PFSK-1 (cell line): ENCODE results near the gene IFITM2.
A peak's percentile ranks its signal among the peaks of the same experiment; 100 is the strongest.

Source experiments
- FOXP2 ChIP-seq: optimal IDR thresholded peaks from 2 replicates; pipeline ENCODE3; 2011; ENCODE audit warnings: borderline replicate concordance, control low read depth, inconsistent platforms; ENCODE audit not compliant: insufficient read depth; ENCODE audit errors: extremely low read length, extremely low read depth
- POLR2AphosphoS5 ChIP-seq: IDR thresholded peaks from 2 replicates; pipeline ENCODE4 v1.6.1; 2012; ENCODE audit warnings: low read depth, mild to moderate bottlenecking, control low read depth, low read length, moderate library complexity
- SIN3A ChIP-seq: IDR thresholded peaks from 2 replicates; pipeline ENCODE4 v1.6.1; 2012; ENCODE audit warnings: mild to moderate bottlenecking, low read length, moderate library complexity, borderline replicate concordance; ENCODE audit not compliant: insufficient read depth
- TAF1 ChIP-seq: IDR thresholded peaks from 2 replicates; pipeline ENCODE4 v1.6.1; 2012; ENCODE audit warnings: low read length, control low read depth, borderline replicate concordance; ENCODE audit not compliant: insufficient read depth

- no peak for TF ChIP-seq SIN3A
- no peak for TF ChIP-seq FOXP2
- no peak for TF ChIP-seq POLR2AphosphoS5
- TF ChIP-seq TAF1 = 0 out of 2 replicates have a peak, but pooled peaks have one; percentile 17
Measured at GRCh38 chr11:269146-269890, 38.3 kb upstream of the IFITM2 start.
